HG03097 (cell line): ENCODE results near the gene ARMC7.

Experiments
- ATAC-seq: cut with Tn5 transposase; IDR thresholded peaks from one replicate; pipeline ENCODE4 v1.9.1; 2021; ENCODE audit not compliant: unreplicated experiment, low FRiP score

Gene ARMC7

GRCh38 chr17:75098861-75099260, 10.9 kb upstream of the ARMC7 start:
- no peak for ATAC-seq

GRCh38 chr17:75099881-75100595, 9.7 kb upstream of the ARMC7 start:
- no peak for ATAC-seq

- ATAC-seq = no peak
Measured at GRCh38 chr17:75102385-75102821, 7.4 kb upstream of the ARMC7 start.

- ATAC-seq = no peak
Measured at GRCh38 chr17:75103601-75104554, 5.9 kb upstream of the ARMC7 start.

GRCh38 chr17:75105126-75106080, 4.4 kb upstream of the ARMC7 start:
- no peak for ATAC-seq

- ATAC-seq = no peak
Measured at GRCh38 chr17:75108193-75108592, 1.6 kb upstream of the ARMC7 start.

GRCh38 chr17:75109046-75109406, 743 bp upstream of the ARMC7 start:
- ATAC-seq = no peak

- ATAC-seq = no peak
Measured at GRCh38 chr17:75110234-75110937, 617 bp downstream of the ARMC7 start.

GRCh38 chr17:75111777-75112335, 2.1 kb downstream of the ARMC7 start:
- ATAC-seq = no peak

GRCh38 chr17:75113798-75114551, 4.2 kb downstream of the ARMC7 start:
- ATAC-seq = no peak

GRCh38 chr17:75114552-75115314, 5.0 kb downstream of the ARMC7 start:
- ATAC-seq = no peak

GRCh38 chr17:75115555-75115954, 5.8 kb downstream of the ARMC7 start:
- no peak for ATAC-seq

- no peak for ATAC-seq
Measured at GRCh38 chr17:75116737-75117136, 7.0 kb downstream of the ARMC7 start.

GRCh38 chr17:75118307-75118706, 8.5 kb downstream of the ARMC7 start:
- ATAC-seq = no peak

- ATAC-seq = no peak
Measured at GRCh38 chr17:75124041-75124818, 14.5 kb downstream of the ARMC7 start.

- no peak for ATAC-seq
Measured at GRCh38 chr17:75124819-75125162, 15.0 kb downstream of the ARMC7 start.

GRCh38 chr17:75125984-75126383, 16.2 kb downstream of the ARMC7 start:
- no peak for ATAC-seq

- ATAC-seq = no peak
Measured at GRCh38 chr17:75126954-75127353, 17.2 kb downstream of the ARMC7 start.
